Caco-2 (cell line): ENCODE results near the gene GLIS1. TPM values are rescaled to one million over a fixed set of nuclear protein-coding genes. Genes with fewer than 3 reads are reported as not detected.

Source experiments
- BruUV-seq: library from RNA; stranded (reverse); fragments of 400-500 nt; replicated peaks from 2 replicates; lab custom pipeline; 2021; lab: Mats Ljungman, UMichigan
- CTCF ChIA-PET: fragments of 300-600 bp; sonication (Branson Sonifier 250); formaldehyde crosslinking; loops from one replicate; lab custom pipeline; 2022; ENCODE audit warnings: antibody characterized with exemption; lab: Charles Lee
- POLR2A ChIA-PET: fragments of 300-600 bp; sonication (Branson Sonifier 250); formaldehyde crosslinking; loops from one replicate; lab custom pipeline; 2022; ENCODE audit warnings: antibody characterized with exemption; lab: Charles Lee
- DNase-seq, 2 experiments: peaks; one replicate each; pipeline versions ENCODE4 v3.0.0 to v3.0.0-alpha.2; 2020 to 2022
- H3K27me3 ChIP-seq: replicated peaks from 2 replicates; pipeline ENCODE4 v1.6.0; 2011; ENCODE audit warnings: low read length; ENCODE audit not compliant: control insufficient read depth, insufficient read depth
- H3K36me3 ChIP-seq: 2 replicates; pipeline ENCODE4 v1.5.1; 2011; ENCODE audit warnings: low read length; ENCODE audit not compliant: control insufficient read depth, insufficient read depth
- H3K4me1 ChIP-seq: fragments of 250-450 bp; sonication (Bioruptor Pico); 2 replicates; pipeline ENCODE4 v1.5.1; 2020; ENCODE audit warnings: mild to moderate bottlenecking
- H3K4me3 ChIP-seq: 2 replicates; pipeline ENCODE4 v1.5.1; 2011; ENCODE audit warnings: low read depth, mild to moderate bottlenecking, control low read depth, low read length
- H3K9me3 ChIP-seq: fragments of 250-450 bp; sonication (Bioruptor Pico); 2 replicates; pipeline ENCODE4 v1.5.1; 2020; ENCODE audit warnings: mild to moderate bottlenecking, moderate library complexity
- H3K27ac Mint-ChIP-seq: one replicate; pipeline ENCODE4 v1.8.0; 2022; ENCODE audit warnings: mixed read lengths; ENCODE audit not compliant: unreplicated experiment
- H3K27me3 Mint-ChIP-seq: one replicate; pipeline ENCODE4 v1.8.0; 2022; ENCODE audit warnings: mixed read lengths; ENCODE audit not compliant: insufficient read depth, unreplicated experiment
- H3K36me3 Mint-ChIP-seq: one replicate; pipeline ENCODE4 v1.8.0; 2022; ENCODE audit warnings: mild to moderate bottlenecking, mixed read lengths; ENCODE audit not compliant: insufficient read depth, unreplicated experiment
- H3K4me1 Mint-ChIP-seq: one replicate; pipeline ENCODE4 v1.8.0; 2022; ENCODE audit warnings: low read depth, mixed read lengths; ENCODE audit not compliant: unreplicated experiment
- H3K4me3 Mint-ChIP-seq: one replicate; pipeline ENCODE4 v1.8.0; 2022; ENCODE audit warnings: mild to moderate bottlenecking, moderate library complexity, mixed read lengths; ENCODE audit not compliant: unreplicated experiment
- H3K9me3 Mint-ChIP-seq: one replicate; pipeline ENCODE4 v1.8.0; 2022; ENCODE audit warnings: mixed read lengths; ENCODE audit not compliant: unreplicated experiment
- intact Hi-C: fragments of 100-400 bp; cut with micrococcal nuclease; formaldehyde crosslinking; loops from one replicate; pipeline ENCODE4 v1.10.0; 2022; ENCODE audit not compliant: unreplicated experiment
- total RNA-seq: library from RNA; stranded (reverse); gene quantifications from 2 replicates; pipeline ENCODE4 v1.2.3, GENCODE V29; 2022
- TF ChIP-seq, protein P1 (sequence below), 2 experiments: fragments of 200-600 bp in 1 of 2; IDR thresholded peaks; 1 replicate in 1 of 2; 2 replicates in 1 of 2; pipeline versions ENCODE4 v1.5.1 to v1.8.0; 2011 to 2022; ENCODE audit warnings: antibody characterized with exemption in 1 of 2, control low read depth in 1 of 2, inconsistent platforms in 1 of 2, low read depth in 1 of 2, low read length in 1 of 2, mild to moderate bottlenecking in 1 of 2, moderate library complexity in 1 of 2; ENCODE audit not compliant: insufficient read depth in 1 of 2, severe bottlenecking in 1 of 2, unreplicated experiment in 1 of 2

GLIS1 gene
- total RNA-seq, 1 experiment from 2014 or later: not detected

DNA sequence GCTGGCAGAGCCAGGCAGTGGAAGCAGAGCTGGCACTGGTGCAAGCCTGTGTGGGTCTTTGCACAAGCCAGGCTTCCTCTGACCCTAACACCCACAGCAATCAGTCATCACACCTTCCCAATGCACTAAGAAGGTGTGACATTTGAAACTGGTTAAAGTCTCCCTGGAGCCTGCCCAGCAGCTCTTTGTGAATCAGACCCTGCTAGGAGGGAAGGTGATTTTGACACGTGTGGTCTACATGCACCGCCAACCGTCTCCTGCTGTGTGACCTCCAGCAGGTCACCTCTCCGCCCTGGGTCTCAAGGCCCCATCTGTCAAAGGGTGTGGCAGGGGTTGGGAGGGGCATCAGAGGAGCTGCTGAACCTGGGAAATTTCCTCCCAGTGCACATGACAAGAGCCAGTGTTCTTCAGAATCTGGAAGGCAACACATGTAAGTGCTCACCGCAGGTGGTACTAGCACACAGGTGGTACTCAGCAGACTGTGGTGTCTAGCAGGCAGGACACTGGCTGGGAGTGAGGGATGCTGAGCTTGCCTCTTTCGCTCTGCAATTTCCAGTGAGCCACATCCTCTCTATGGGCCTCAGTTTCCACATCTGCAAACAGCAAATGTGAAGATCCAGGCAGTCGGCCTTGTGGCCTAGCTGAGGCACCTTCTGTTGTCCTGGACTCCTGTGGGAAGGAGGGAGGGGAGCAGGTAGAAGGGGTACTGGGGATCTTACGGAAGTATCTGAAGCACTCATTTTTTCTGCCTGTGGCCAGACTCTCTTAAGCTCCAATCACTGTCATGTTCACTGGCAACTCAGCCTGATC, 156.5 kb downstream of the GLIS1 start:
- no peak overlapping the region for H3K27ac Mint-ChIP-seq
- H3K4me1 ChIP-seq: no peaks in the 10 kb centered on the region
- POLR2A ChIA-PET: no interaction called here

GRCh38 chr1:53581476-53581875, 157.5 kb downstream of the GLIS1 start:
- intact Hi-C loops: no loop called here
- BruUV-seq: no TSS peak
- no peaks in the 10 kb centered on the region for H3K27me3 Mint-ChIP-seq
- no peaks in the 10 kb centered on the region for H3K9me3 Mint-ChIP-seq
- no peak overlapping the region for H3K27ac Mint-ChIP-seq
- Histone ChIP-seq H3K4me1 (no peaks in the 10 kb centered on the region), H3K9me3 (no peaks in the 10 kb centered on the region), H3K27me3 (no peaks in the 10 kb centered on the region), H3K4me3 (no peak overlapping the region), H3K36me3 (no peaks in the 10 kb centered on the region)
- CTCF ChIA-PET: no interaction called here
- no peaks in the 10 kb centered on the region for H3K36me3 Mint-ChIP-seq
- H3K4me1 Mint-ChIP-seq: no peaks in the 10 kb centered on the region
- TF ChIP-seq, protein P1, sequence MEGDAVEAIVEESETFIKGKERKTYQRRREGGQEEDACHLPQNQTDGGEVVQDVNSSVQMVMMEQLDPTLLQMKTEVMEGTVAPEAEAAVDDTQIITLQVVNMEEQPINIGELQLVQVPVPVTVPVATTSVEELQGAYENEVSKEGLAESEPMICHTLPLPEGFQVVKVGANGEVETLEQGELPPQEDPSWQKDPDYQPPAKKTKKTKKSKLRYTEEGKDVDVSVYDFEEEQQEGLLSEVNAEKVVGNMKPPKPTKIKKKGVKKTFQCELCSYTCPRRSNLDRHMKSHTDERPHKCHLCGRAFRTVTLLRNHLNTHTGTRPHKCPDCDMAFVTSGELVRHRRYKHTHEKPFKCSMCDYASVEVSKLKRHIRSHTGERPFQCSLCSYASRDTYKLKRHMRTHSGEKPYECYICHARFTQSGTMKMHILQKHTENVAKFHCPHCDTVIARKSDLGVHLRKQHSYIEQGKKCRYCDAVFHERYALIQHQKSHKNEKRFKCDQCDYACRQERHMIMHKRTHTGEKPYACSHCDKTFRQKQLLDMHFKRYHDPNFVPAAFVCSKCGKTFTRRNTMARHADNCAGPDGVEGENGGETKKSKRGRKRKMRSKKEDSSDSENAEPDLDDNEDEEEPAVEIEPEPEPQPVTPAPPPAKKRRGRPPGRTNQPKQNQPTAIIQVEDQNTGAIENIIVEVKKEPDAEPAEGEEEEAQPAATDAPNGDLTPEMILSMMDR (IDR thresholded peaks at IDR 0.05; ENCODE audit: insufficient read depth in 1 of 2, low read depth in 1 of 2, low read length in 1 of 2, severe bottlenecking in 1 of 2, unreplicated experiment in 1 of 2): no peak
- no peak overlapping the region for H3K4me3 Mint-ChIP-seq
- POLR2A ChIA-PET: no interaction called here
- no peak for DNase-seq

More for the DNA sequence above, 156.5 kb downstream of the GLIS1 start:
- Histone ChIP-seq H3K36me3 (no peaks in the 10 kb centered on the region), H3K27me3 (no peaks in the 10 kb centered on the region), H3K9me3 (no peaks in the 10 kb centered on the region), H3K4me3 (no peak overlapping the region)
- Mint-ChIP-seq H3K4me3 (no peak overlapping the region), H3K9me3 (no peaks in the 10 kb centered on the region), H3K27me3 (no peaks in the 10 kb centered on the region), H3K36me3 (no peaks in the 10 kb centered on the region), H3K4me1 (no peaks in the 10 kb centered on the region)
- peak in 1 of 2 experiments; percentile 20 for DNase-seq
- BruUV-seq: no TSS peak
- TF ChIP-seq, protein P1 (IDR thresholded peaks at IDR 0.05; ENCODE audit: insufficient read depth in 1 of 2, low read depth in 1 of 2, low read length in 1 of 2, severe bottlenecking in 1 of 2, unreplicated experiment in 1 of 2): no peak
- CTCF ChIA-PET: no interaction called here
- intact Hi-C loops: no loop called here

GRCh38 chr1:53580739-53581475, 158.1 kb downstream of the GLIS1 start:
- Mint-ChIP-seq H3K9me3 (no peaks in the 10 kb centered on the region), H3K36me3 (no peaks in the 10 kb centered on the region), H3K4me1 (no peaks in the 10 kb centered on the region), H3K4me3 (no peak overlapping the region), H3K27ac (no peak overlapping the region), H3K27me3 (no peaks in the 10 kb centered on the region)
- POLR2A ChIA-PET: no interaction called here
- H3K4me3 ChIP-seq: no peak overlapping the region
- H3K27me3 ChIP-seq: no peaks in the 10 kb centered on the region
- no peaks in the 10 kb centered on the region for H3K36me3 ChIP-seq
- no peak for DNase-seq
- CTCF ChIA-PET: no interaction called here
- H3K4me1 ChIP-seq: no peaks in the 10 kb centered on the region
- H3K9me3 ChIP-seq: no peaks in the 10 kb centered on the region
- TF ChIP-seq, protein P1 (IDR thresholded peaks at IDR 0.05; ENCODE audit: insufficient read depth in 1 of 2, low read depth in 1 of 2, low read length in 1 of 2, severe bottlenecking in 1 of 2, unreplicated experiment in 1 of 2): no peak
- intact Hi-C loops: no loop called here
- no TSS peak for BruUV-seq
